Mucosa of descending colon (tissue), 3 donors: Measurements from ENCODE around the gene NMT1. TPM values are rescaled to one million over a fixed set of nuclear protein-coding genes. Genes with fewer than 3 reads are reported as not detected.
A peak's percentile ranks its signal among the peaks of the same experiment; 100 is the strongest.

Source experiments
- ATAC-seq: fragments of 200-7000 bp; cut with Tn5 transposase; one replicate; pipeline ENCODE4 v1.9.1; 2020; ENCODE audit warnings: mild to moderate bottlenecking, moderate library complexity
- DNase-seq, 3 donors: peaks; one replicate each; pipeline ENCODE4 v3.0.0-alpha.2; 2020
- H3K36me3 ChIP-seq: fragments of 200-600 bp; one replicate; pipeline ENCODE4 v1.8.0; 2021; ENCODE audit warnings: low read depth, mild to moderate bottlenecking
- H3K4me1 ChIP-seq: fragments of 200-600 bp; one replicate; pipeline ENCODE4 v1.8.0; 2021; ENCODE audit warnings: low read depth, mild to moderate bottlenecking
- H3K4me3 ChIP-seq: fragments of 200-600 bp; one replicate; pipeline ENCODE4 v1.8.0; 2021; ENCODE audit warnings: mild to moderate bottlenecking
- H3K9me3 ChIP-seq: fragments of 200-600 bp; one replicate; pipeline ENCODE4 v1.8.0; 2021; ENCODE audit warnings: mild to moderate bottlenecking
- intact Hi-C, 2 donors: fragments of 100-400 bp; cut with DNase I in 1 of 2; cut with micrococcal nuclease in 1 of 2; formaldehyde crosslinking; loops; one replicate each; pipeline versions ENCODE4 v1.11.0 to v1.11.1; 2022; cut with DNase I, micrococcal nuclease
- total RNA-seq, 3 donors: library from RNA; stranded (reverse); fragmentation: NEBNext Ultra II Directional in 2 of 3; extraction: Animal tissue kit (Norgen Biotek cat#: 25700) in 2 of 3; gene quantifications; one replicate each; pipeline versions ENCODE4 v1.2.1 to v1.2.4, GENCODE V29; 2021 to 2023
- TF ChIP-seq, protein P1 (sequence below): fragments of 200-600 bp; IDR thresholded peaks from one replicate; pipeline ENCODE4 v1.8.0; 2022; ENCODE audit warnings: antibody characterized with exemption, mild to moderate bottlenecking
- donor health status: DM: no; HTN: no; CAD: no; lungs with moderate emphysema.
- donor health status: DM: no; HTN: no; CAD: no.
- donor health status: DM: no; HTN: yes; CAD: no.

Gene NMT1
- total RNA-seq, 3 donors from 2014 or later: 47.0 to 94.0 (median 76.1) TPM

DNA sequence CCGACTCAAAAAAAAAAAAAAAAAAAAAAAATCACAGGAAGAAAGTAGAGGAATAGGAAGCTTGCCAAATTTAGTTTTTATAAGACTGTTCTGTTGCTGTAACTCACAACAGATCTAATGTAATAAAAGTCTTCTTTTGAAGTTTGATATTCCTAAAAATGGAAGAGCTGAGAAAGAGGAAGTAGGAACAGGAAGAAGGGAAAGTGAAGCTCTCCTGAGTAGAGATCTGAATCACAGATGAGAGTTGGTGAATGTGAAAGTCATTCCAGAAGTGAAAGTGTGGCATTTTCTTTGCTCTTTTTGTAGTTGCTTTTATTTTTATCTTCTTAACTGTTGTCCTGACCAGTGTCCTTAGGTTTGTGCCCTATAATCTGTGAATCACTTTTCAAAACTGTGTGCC lies 2.1 kb downstream of the NMT1 start:
- ATAC-seq (no peak), DNase-seq (no peak)
- intact Hi-C loops: no loop called here
- Histone ChIP-seq H3K4me3 (no peak overlapping the region), H3K9me3 (no peaks in the 10 kb centered on the region), H3K36me3 (no peaks in the 10 kb centered on the region), H3K4me1 (peaks cover 65% of the 10 kb centered on the region)
- TF ChIP-seq, protein P1, sequence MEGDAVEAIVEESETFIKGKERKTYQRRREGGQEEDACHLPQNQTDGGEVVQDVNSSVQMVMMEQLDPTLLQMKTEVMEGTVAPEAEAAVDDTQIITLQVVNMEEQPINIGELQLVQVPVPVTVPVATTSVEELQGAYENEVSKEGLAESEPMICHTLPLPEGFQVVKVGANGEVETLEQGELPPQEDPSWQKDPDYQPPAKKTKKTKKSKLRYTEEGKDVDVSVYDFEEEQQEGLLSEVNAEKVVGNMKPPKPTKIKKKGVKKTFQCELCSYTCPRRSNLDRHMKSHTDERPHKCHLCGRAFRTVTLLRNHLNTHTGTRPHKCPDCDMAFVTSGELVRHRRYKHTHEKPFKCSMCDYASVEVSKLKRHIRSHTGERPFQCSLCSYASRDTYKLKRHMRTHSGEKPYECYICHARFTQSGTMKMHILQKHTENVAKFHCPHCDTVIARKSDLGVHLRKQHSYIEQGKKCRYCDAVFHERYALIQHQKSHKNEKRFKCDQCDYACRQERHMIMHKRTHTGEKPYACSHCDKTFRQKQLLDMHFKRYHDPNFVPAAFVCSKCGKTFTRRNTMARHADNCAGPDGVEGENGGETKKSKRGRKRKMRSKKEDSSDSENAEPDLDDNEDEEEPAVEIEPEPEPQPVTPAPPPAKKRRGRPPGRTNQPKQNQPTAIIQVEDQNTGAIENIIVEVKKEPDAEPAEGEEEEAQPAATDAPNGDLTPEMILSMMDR: no peak

DNA sequence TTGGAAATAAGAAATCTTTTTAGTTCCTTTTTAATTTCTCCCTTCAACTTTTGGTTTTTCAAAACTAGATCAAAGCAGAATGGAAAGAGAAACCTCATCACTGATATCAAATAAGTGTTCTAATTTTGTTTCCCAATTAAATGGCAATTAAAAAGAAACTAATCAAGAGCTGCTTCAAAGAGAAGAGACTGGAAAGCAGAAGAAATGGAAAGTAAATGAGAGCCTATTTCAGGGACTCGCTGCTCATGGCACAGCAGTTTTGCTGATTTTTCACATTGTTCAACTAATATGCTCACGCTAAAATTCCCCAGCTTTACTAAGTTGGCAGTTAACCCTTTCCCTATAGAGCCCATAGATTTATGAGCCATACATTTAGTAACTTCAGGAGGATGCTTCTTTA lies 6.5 kb downstream of the NMT1 start:
- Histone ChIP-seq H3K4me3 (no peak overlapping the region), H3K4me1 (peaks cover 43% of the 10 kb centered on the region), H3K36me3 (no peaks in the 10 kb centered on the region), H3K9me3 (no peaks in the 10 kb centered on the region)
- intact Hi-C loops: no loop called here
- DNase-seq (no peak), ATAC-seq (no peak)
- TF ChIP-seq, protein P1: no peak

DNA sequence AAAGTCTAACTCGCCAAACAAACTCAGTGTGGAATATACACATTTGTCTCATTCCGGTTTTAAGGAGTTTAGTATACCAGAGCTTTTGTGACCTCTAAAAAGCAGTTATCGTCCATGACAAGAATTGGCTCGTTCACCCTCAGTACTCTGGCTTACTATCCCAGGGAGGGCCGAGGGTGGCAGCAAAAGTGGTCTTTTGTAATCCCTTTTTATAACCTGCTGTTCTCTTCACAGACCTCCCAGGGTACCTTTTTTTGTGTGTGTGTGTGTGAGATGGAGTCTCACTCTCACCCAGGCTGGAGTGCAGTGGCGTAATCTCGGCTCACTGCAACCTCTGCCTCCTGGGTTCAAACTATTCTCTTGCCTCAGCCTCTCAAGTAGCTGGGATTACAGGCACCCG lies 8.9 kb downstream of the NMT1 start:
- H3K36me3 ChIP-seq: no peaks in the 10 kb centered on the region
- H3K4me1 ChIP-seq: peaks cover 20% of the 10 kb centered on the region
- ATAC-seq: no peak
- intact Hi-C loops: no loop called here
- no peak for DNase-seq
- no peak overlapping the region for H3K4me3 ChIP-seq
- H3K9me3 ChIP-seq: no peaks in the 10 kb centered on the region
- TF ChIP-seq, protein P1: no peak

DNA sequence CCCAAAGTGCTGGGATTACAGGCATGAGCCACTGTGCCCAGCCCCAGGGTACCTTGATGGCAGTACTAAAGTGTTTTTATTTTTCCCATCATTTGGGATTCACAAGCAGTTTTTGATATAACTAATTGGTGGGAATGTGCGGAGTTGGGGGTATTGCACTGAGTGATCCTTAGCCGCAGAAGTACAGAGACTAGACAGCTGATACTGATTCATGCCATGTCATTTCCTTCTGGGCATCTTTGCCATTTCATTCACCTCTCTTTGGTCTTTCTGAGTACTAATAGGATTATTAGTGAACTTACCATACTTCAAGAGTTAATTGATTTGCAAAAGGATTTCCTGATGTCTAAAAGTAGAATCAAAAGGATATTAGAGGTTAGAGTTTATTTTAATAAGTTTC lies 9.7 kb downstream of the NMT1 start:
- TF ChIP-seq, protein P1: no peak
- Histone ChIP-seq H3K4me1 (peaks cover 13% of the 10 kb centered on the region), H3K4me3 (no peak overlapping the region), H3K9me3 (no peaks in the 10 kb centered on the region), H3K36me3 (no peaks in the 10 kb centered on the region)
- no peak for DNase-seq
- intact Hi-C loops: no loop called here
- ATAC-seq: no peak

DNA sequence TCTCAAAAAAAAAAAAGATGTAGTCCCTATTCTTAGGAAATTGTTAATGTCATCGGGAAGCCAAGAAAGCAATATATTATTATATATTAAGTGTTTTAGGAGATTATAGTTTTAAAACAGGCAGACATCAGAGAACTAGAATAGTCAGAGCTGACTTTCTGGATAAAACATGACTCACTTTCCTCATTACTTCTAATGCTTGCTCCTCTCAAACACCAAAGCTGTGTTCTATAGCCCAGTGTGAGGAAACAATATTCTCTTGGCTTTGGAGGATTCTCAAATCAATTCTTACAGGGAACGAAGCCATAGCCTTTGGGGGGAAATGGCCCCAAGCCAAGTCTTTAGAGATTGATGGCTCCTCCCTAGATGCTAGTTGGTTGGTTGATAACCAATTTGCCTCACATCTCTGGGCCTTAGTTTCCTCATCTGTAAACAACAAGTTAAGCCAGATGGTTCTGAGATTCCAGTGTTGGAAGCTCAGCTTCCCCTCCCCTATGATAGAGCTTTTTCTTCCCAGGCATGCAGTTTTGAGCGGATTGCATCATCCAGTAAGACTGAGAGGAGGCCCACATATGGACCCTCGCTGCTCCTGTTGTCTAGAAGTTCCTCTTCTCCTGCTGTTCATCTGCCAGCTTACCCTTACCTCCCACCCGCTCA lies 12.4 kb downstream of the NMT1 start:
- H3K4me3 ChIP-seq: no peak overlapping the region
- no peaks in the 10 kb centered on the region for H3K4me1 ChIP-seq
- DNase-seq: peak in 1 of 3 donors; percentile 34
- intact Hi-C loops: no loop called here
- TF ChIP-seq, protein P1: no peak
- H3K9me3 ChIP-seq: no peaks in the 10 kb centered on the region
- no peaks in the 10 kb centered on the region for H3K36me3 ChIP-seq
- ATAC-seq: peak; percentile 53

DNA sequence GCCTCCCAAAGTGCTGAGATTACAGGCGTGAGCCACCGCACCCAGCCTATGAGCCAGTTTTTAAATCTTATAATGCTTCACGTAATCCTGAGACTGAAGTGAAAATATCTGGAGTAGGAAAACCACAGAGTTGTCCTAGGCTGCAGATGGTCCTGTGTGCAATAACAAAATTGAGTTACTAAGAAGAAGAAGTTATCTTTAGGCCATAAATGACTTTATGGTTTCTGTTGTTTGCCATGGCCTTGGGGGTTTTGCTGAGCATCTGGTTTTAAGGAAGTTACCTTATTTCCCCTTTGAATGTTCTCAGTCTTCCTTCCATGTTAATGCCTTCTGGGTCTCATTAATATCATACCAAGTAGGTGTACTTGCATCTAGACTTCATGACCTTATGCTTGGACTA lies 16.5 kb downstream of the NMT1 start:
- intact Hi-C loops: no loop called here
- ATAC-seq (peak; percentile 63), DNase-seq (no peak)
- no peaks in the 10 kb centered on the region for H3K9me3 ChIP-seq
- H3K4me1 ChIP-seq: no peaks in the 10 kb centered on the region
- no peak overlapping the region for H3K4me3 ChIP-seq
- peaks cover 3% of the 10 kb centered on the region for H3K36me3 ChIP-seq
- TF ChIP-seq, protein P1: no peak
